MM.1S (cell line): Measurements from ENCODE around the gene ABHD15.

Source experiments
- DNase-seq: peaks from one replicate; pipeline ENCODE4 v3.0.0-alpha.2; 2015
- H2AFZ ChIP-seq: fragments of 300-600 bp; sonication (generic); 2 replicates; pipeline ENCODE4 v1.6.0; 2016; ENCODE audit warnings: antibody characterized with exemption, low read length
- H3F3A ChIP-seq: fragments of 300-600 bp; sonication (generic); 2 replicates; pipeline ENCODE4 v1.6.1; 2016; ENCODE audit warnings: mild to moderate bottlenecking, antibody characterized with exemption, low read length, moderate library complexity, mixed read lengths; ENCODE audit not compliant: insufficient read depth
- H3K27ac ChIP-seq: fragments of 300-600 bp; sonication (generic); 2 replicates; pipeline ENCODE4 v1.5.1; 2016; ENCODE audit warnings: mild to moderate bottlenecking, low read length
- H3K27me3 ChIP-seq: fragments of 300-600 bp; sonication (generic); replicated peaks from 2 replicates; pipeline ENCODE4 v1.6.0; 2016; ENCODE audit warnings: low read length; ENCODE audit not compliant: insufficient read depth
- H3K36me3 ChIP-seq: fragments of 300-600 bp; sonication (generic); replicated peaks from 2 replicates; pipeline ENCODE4 v1.6.1; 2016; ENCODE audit warnings: mild to moderate bottlenecking, low read length, mixed read lengths; ENCODE audit not compliant: insufficient read depth
- H3K4me1 ChIP-seq: fragments of 300-600 bp; sonication (generic); 2 replicates; pipeline ENCODE4 v1.6.1; 2016; ENCODE audit warnings: low read length, mixed read lengths
- H3K4me2 ChIP-seq: fragments of 300-600 bp; sonication (generic); 2 replicates; pipeline ENCODE4 v1.6.0; 2016; ENCODE audit warnings: low read depth, low read length
- H3K4me3 ChIP-seq: fragments of 300-600 bp; sonication (generic); 2 replicates; pipeline ENCODE4 v1.5.1; 2016; ENCODE audit warnings: low read length, mixed read lengths
- H3K79me2 ChIP-seq: fragments of 300-600 bp; sonication (generic); 2 replicates; pipeline ENCODE4 v1.6.1; 2016; ENCODE audit warnings: mixed run types, low read length, mixed read lengths
- H3K9ac ChIP-seq: fragments of 300-600 bp; sonication (generic); 2 replicates; pipeline ENCODE4 v1.6.1; 2016; ENCODE audit warnings: low read length, mixed read lengths
- H3K9me2 ChIP-seq: fragments of 300-600 bp; sonication (generic); replicated peaks from 2 replicates; pipeline ENCODE4 v1.6.1; 2016; ENCODE audit warnings: mild to moderate bottlenecking, low read length, mixed read lengths; ENCODE audit not compliant: insufficient read depth
- H3K9me3 ChIP-seq: fragments of 300-600 bp; sonication (generic); replicated peaks from 2 replicates; pipeline ENCODE4 v1.6.1; 2016; ENCODE audit warnings: mild to moderate bottlenecking, low read length, mixed read lengths; ENCODE audit not compliant: insufficient read depth
- H4K20me1 ChIP-seq: fragments of 300-600 bp; sonication (generic); 2 replicates; pipeline ENCODE4 v1.6.1; 2016; ENCODE audit warnings: mild to moderate bottlenecking, low read length, moderate library complexity, mixed read lengths; ENCODE audit not compliant: insufficient read depth
- EZH2 ChIP-seq: fragments of 300-600 bp; sonication (generic); optimal IDR thresholded peaks from 2 replicates; pipeline ENCODE3; 2017; ENCODE audit warnings: low read depth, mild to moderate bottlenecking, antibody characterized with exemption, low read length, mixed read lengths
- EZH2phosphoT487 ChIP-seq: fragments of 300-600 bp; sonication (generic); IDR thresholded peaks from 2 replicates; pipeline ENCODE4 v1.6.1; 2018; ENCODE audit warnings: antibody characterized with exemption, low read length
- TF ChIP-seq, protein P1 (sequence below): fragments of 300-600 bp; sonication (generic); IDR thresholded peaks from 2 replicates; pipeline ENCODE4 v1.5.1; 2016; ENCODE audit warnings: antibody characterized with exemption, low read length, mixed read lengths

ABHD15 gene

DNA sequence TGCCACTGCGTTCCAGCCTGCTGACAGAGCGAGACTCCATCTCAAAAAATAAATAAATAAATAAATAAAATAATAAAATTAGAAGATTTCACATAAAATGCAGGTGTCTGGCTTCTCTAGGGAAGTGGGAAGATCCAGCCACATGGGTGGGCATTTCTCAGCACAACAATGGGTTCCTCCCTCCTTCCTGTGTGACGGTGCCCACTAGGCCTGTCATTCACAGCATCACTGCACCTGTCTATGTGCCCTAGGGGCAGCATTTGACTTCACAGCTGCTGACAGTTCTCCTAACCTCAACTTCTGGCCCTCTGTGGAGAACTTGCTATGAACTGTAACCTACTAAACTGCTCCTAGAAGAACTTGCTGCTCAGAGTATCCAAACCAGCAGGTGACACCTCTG, 3.0 kb downstream of the ABHD15 start:
- no peaks in the 10 kb centered on the region for H3K27me3 ChIP-seq

GRCh38 chr17:29562615-29563014, 4.2 kb downstream of the ABHD15 start:
- H3F3A ChIP-seq = peaks cover 33% of the 10 kb centered on the region
- no peaks in the 10 kb centered on the region for H3K36me3 ChIP-seq
- TF ChIP-seq EZH2 = no peak
- TF ChIP-seq, protein P1, sequence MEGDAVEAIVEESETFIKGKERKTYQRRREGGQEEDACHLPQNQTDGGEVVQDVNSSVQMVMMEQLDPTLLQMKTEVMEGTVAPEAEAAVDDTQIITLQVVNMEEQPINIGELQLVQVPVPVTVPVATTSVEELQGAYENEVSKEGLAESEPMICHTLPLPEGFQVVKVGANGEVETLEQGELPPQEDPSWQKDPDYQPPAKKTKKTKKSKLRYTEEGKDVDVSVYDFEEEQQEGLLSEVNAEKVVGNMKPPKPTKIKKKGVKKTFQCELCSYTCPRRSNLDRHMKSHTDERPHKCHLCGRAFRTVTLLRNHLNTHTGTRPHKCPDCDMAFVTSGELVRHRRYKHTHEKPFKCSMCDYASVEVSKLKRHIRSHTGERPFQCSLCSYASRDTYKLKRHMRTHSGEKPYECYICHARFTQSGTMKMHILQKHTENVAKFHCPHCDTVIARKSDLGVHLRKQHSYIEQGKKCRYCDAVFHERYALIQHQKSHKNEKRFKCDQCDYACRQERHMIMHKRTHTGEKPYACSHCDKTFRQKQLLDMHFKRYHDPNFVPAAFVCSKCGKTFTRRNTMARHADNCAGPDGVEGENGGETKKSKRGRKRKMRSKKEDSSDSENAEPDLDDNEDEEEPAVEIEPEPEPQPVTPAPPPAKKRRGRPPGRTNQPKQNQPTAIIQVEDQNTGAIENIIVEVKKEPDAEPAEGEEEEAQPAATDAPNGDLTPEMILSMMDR = no peak
- TF ChIP-seq EZH2phosphoT487 = no peak
- H3K9ac ChIP-seq = no peak overlapping the region
- no peak overlapping the region for H2AFZ ChIP-seq
- H3K9me3 ChIP-seq = no peaks in the 10 kb centered on the region
- no peak overlapping the region for H3K4me2 ChIP-seq
- H3K79me2 ChIP-seq = peaks cover 14% of the 10 kb centered on the region
- H3K27ac ChIP-seq = no peak overlapping the region
- no peak for DNase-seq
- H3K9me2 ChIP-seq = no peaks in the 10 kb centered on the region
- H3K27me3 ChIP-seq = no peaks in the 10 kb centered on the region
- H3K4me3 ChIP-seq = no peak overlapping the region
- H3K4me1 ChIP-seq = peaks cover 15% of the 10 kb centered on the region
- no peaks in the 10 kb centered on the region for H4K20me1 ChIP-seq

More for the DNA sequence above, 3.0 kb downstream of the ABHD15 start:
- H3K36me3 ChIP-seq = no peaks in the 10 kb centered on the region
- H3K9ac ChIP-seq = no peak overlapping the region
- no peak overlapping the region for H2AFZ ChIP-seq
- H3K9me2 ChIP-seq = no peaks in the 10 kb centered on the region
- H3K9me3 ChIP-seq = no peaks in the 10 kb centered on the region
- peaks cover 15% of the 10 kb centered on the region for H3K4me1 ChIP-seq
- no peak overlapping the region for H3K4me2 ChIP-seq
- DNase-seq = peak; percentile 18
- H3F3A ChIP-seq = peaks cover 40% of the 10 kb centered on the region
- H3K4me3 ChIP-seq = no peak overlapping the region
- H4K20me1 ChIP-seq = no peaks in the 10 kb centered on the region
- TF ChIP-seq EZH2 = no peak
- TF ChIP-seq, protein P1 = no peak
- TF ChIP-seq EZH2phosphoT487 = no peak
- H3K27ac ChIP-seq = no peak overlapping the region
- peaks cover 14% of the 10 kb centered on the region for H3K79me2 ChIP-seq

DNA sequence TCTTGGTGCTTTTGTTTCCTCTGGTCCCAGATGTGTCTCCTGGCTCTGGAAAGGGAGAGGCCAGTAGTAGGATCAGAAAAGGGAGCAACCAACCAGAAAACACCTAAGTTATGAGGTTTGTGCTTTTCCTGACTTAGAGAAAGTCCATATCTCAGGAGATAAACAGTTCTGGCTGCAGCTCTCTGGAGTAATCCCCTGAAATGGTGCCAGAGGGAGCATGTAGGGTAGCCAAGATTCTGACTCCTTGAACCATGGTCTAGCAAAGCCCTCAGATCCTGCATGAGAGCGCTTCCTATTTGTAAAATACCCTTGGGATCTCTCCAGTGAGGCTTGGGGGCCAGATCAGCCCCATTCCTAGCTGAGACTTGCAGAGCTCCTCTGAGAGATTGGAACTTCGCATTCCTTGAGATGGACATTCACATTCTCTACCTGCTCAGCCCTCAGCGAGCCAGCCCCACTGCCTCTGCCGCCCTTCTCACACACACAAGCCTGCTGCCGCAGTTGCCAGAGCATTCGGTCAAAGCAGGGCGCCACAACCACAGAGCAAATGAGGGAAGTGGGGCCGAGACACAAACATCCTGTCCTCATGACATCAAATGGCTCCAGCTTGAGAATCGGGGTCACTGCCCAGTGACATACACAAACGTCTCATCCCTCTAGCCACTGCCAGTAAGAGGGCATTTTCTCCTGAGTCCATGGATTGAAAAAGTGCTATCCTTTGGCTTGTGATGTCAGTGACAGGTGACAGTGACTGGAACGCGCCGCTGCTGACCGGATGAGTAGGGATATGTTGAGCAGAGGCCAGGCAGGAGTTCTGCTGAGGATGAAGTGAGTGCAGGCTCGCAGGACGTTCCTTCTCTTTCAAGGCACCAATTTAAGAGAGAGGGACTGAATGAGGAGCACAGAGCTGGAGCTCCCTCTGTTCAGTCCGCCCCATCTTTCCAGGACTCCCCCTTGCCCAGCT, 5.0 kb downstream of the ABHD15 start:
- Histone ChIP-seq H3K9me3 (no peaks in the 10 kb centered on the region), H3F3A (peaks cover 26% of the 10 kb centered on the region), H3K4me3 (no peak overlapping the region), H3K9me2 (no peaks in the 10 kb centered on the region), H2AFZ (no peak overlapping the region), H3K4me1 (peaks cover 15% of the 10 kb centered on the region), H3K79me2 (peaks cover 14% of the 10 kb centered on the region), H4K20me1 (no peaks in the 10 kb centered on the region), H3K9ac (no peak overlapping the region), H3K36me3 (no peaks in the 10 kb centered on the region), H3K27ac (no peak overlapping the region), H3K27me3 (no peaks in the 10 kb centered on the region), H3K4me2 (no peak overlapping the region)
- TF ChIP-seq, protein P1 = no peak
- TF ChIP-seq EZH2phosphoT487 (no peak), EZH2 (no peak)
- DNase-seq = no peak
